BJ (cell line): ENCODE data around the gene MAP2K5. TPM values are rescaled to one million over a fixed set of nuclear protein-coding genes. Genes with fewer than 3 reads are reported as not detected.

Experiments
- CTCF ChIA-PET: fragments of 350-600 bp; formaldehyde crosslinking; extraction: SDS; loops from one replicate; lab custom pipeline; 2021; ENCODE audit warnings: antibody characterized with exemption, inconsistent platforms; lab: Yijun Ruan, JAX
- POLR2A ChIA-PET: fragments of 300-600 bp; sonication (Branson Sonifier 250); formaldehyde crosslinking; extraction: SDS; loops from one replicate; lab custom pipeline; 2021; ENCODE audit warnings: antibody characterized with exemption; lab: Charles Lee
- DNase-seq: peaks from one replicate; pipeline ENCODE4 v3.0.0-alpha.2; 2011; ENCODE audit warnings: low read depth
- H3K27me3 ChIP-seq: 2 replicates; pipeline ENCODE4 v1.6.0; 2011; ENCODE audit warnings: low read length; ENCODE audit not compliant: control insufficient read depth, insufficient read depth
- H3K36me3 ChIP-seq: 2 replicates; pipeline ENCODE4 v1.5.1; 2011; ENCODE audit warnings: low read length; ENCODE audit not compliant: control insufficient read depth, insufficient read depth
- H3K4me3 ChIP-seq: 2 replicates; pipeline ENCODE4 v1.5.1; 2011; ENCODE audit warnings: low read depth, mild to moderate bottlenecking, control low read depth, low read length
- CTCF ChIP-seq: IDR thresholded peaks from 2 replicates; pipeline ENCODE4 v1.5.1; 2011; ENCODE audit warnings: low read depth, mild to moderate bottlenecking, control low read depth, inconsistent platforms, low read length, moderate library complexity; ENCODE audit not compliant: insufficient read depth
- polyA plus RNA-seq: library from polyadenylated mRNA; depleted of rRNA; stranded (reverse); fragments of >200 nt; gene quantifications from 2 replicates; pipeline ENCODE4 v1.2.3, GENCODE V29; 2011

Gene MAP2K5
- polyA plus RNA-seq, 1 experiment: 5.6 TPM

- ChIA-PET CTCF (no interaction called here), POLR2A (no interaction called here)
- Histone ChIP-seq H3K4me3 (no peak overlapping the region), H3K36me3 (peaks cover 7% of the 10 kb centered on the region), H3K27me3 (no peaks in the 10 kb centered on the region)
- no peak for TF ChIP-seq CTCF
- DNase-seq: no peak
Measured at GRCh38 chr15:67587754-67588153, 45.3 kb downstream of the MAP2K5 start.

GRCh38 chr15:67590191-67590590, 47.7 kb downstream of the MAP2K5 start:
- TF ChIP-seq CTCF: no peak
- CTCF ChIA-PET: no interaction called here

GRCh38 chr15:67592245-67592644, 49.7 kb downstream of the MAP2K5 start:
- TF ChIP-seq CTCF: no peak
- ChIA-PET POLR2A (no interaction called here), CTCF (no interaction called here)
- no peak overlapping the region for H3K4me3 ChIP-seq
- no peak for DNase-seq
- no peaks in the 10 kb centered on the region for H3K27me3 ChIP-seq
- peaks cover 9% of the 10 kb centered on the region for H3K36me3 ChIP-seq

More at GRCh38 chr15:67590191-67590590, 47.7 kb downstream of the MAP2K5 start:
- peaks cover 9% of the 10 kb centered on the region for H3K36me3 ChIP-seq
- no peaks in the 10 kb centered on the region for H3K27me3 ChIP-seq
- DNase-seq: no peak
- POLR2A ChIA-PET: no interaction called here
- no peak overlapping the region for H3K4me3 ChIP-seq

- H3K4me3 ChIP-seq: no peak overlapping the region
- CTCF ChIA-PET: no interaction called here
- H3K27me3 ChIP-seq: no peaks in the 10 kb centered on the region
- DNase-seq: no peak
- H3K36me3 ChIP-seq: 0 out of 2 replicates have a peak, but pooled peaks cover 3% of the 10 kb centered on the region
- POLR2A ChIA-PET: no interaction called here
- no peak for TF ChIP-seq CTCF
Measured at GRCh38 chr15:67593562-67593961, 51.1 kb downstream of the MAP2K5 start.

- Histone ChIP-seq H3K4me3 (no peak overlapping the region), H3K27me3 (no peaks in the 10 kb centered on the region), H3K36me3 (0 out of 2 replicates have a peak, but pooled peaks cover 3% of the 10 kb centered on the region)
- ChIA-PET POLR2A (no interaction called here), CTCF (no interaction called here)
- no peak for DNase-seq
- TF ChIP-seq CTCF: no peak
Measured at GRCh38 chr15:67594770-67595169, 52.3 kb downstream of the MAP2K5 start.
